Fibroblast of pulmonary artery (primary cell): Measurements from ENCODE around the gene ACTA1.

Source experiments
- DNase-seq: peaks from one replicate; pipeline ENCODE4 v3.0.0-alpha.2; 2010; ENCODE audit warnings: low read depth
- H3K4me3 ChIP-seq: replicated peaks from 2 replicates; pipeline ENCODE4 v1.5.1; 2011; ENCODE audit warnings: low read depth, mild to moderate bottlenecking, control low read depth, low read length, moderate library complexity
- CTCF ChIP-seq: IDR thresholded peaks from 2 replicates; pipeline ENCODE4 v1.5.1; 2011; ENCODE audit warnings: mild to moderate bottlenecking, control low read depth, low read length, inconsistent platforms; ENCODE audit errors: missing control alignments

ACTA1 gene

GRCh38 chr1:229384822-229385221, 49.1 kb downstream of the ACTA1 start:
- DNase-seq: no peak
- no peak overlapping the region for H3K4me3 ChIP-seq
- TF ChIP-seq CTCF: no peak

- TF ChIP-seq CTCF: no peak
- H3K4me3 ChIP-seq: no peak overlapping the region
- no peak for DNase-seq
These were observed 49.9 kb downstream of the ACTA1 start for GRCh38 chr1:229383961-229384360.

GRCh38 chr1:229383188-229383587, 50.7 kb downstream of the ACTA1 start:
- no peak for TF ChIP-seq CTCF
- H3K4me3 ChIP-seq: no peak overlapping the region

More at GRCh38 chr1:229383188-229383587, 50.7 kb downstream of the ACTA1 start:
- no peak for DNase-seq
